Measurements from ENCODE around the gene NAMPT.
A peak's percentile ranks its signal among the peaks of the same experiment; 100 is the strongest.
"Not testable (repeated sequence)": the region's sequence is repeated elsewhere in the genome, so short reads cannot be mapped to it uniquely, and the experiment has no call there.

Gene NAMPT

GRCh38 chr7:106224797-106225196, 60.0 kb downstream of the NAMPT start:
- no peak for DNase-seq

DNA sequence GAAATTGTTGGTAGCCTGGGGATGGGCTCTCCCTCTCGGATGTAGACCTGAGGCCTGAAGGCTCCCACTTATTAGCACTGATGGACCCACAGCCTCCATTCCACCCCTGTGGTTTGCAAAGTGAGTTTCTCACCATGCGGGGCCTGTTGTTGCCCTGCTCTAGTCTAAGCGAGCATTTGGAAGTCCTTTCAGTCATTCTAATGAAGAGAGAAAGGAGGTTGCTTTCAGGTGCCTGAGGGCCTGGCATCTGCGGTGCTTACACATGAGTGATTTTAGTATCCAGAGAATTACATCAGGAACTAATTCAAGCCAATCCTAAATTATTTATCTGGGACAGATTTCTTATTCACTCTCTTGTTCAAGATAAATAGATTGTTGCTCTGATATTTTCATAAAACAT, 61.6 kb downstream of the NAMPT start:
- no peak for DNase-seq

DNA sequence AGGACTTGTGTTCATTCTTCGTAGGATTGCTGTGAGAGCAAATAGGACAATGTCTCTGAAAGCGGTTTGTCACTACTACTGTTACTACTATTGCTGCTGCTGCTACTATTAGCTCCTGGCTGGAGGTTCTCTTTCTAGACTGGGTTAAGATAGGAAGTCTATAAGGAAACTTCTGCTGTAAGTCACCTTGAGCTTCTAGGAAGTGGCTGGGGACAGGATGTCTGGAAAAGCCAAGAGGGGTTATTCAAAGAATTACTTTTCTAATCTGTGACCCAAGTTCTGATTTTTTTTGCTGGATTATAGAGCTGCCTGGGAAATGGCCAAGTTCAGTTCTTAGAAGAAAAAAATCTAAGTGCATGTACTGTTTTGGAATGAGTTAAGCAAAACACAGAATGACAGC, 62.2 kb downstream of the NAMPT start:
- no peak for DNase-seq

- no peak for DNase-seq
Measured at GRCh38 chr7:106220307-106220706, 64.5 kb downstream of the NAMPT start.

GRCh38 chr7:106219170-106219569, 65.6 kb downstream of the NAMPT start:
- DNase-seq: no peak

GRCh38 chr7:106218546-106218945, 66.2 kb downstream of the NAMPT start:
- no peak for DNase-seq

DNA sequence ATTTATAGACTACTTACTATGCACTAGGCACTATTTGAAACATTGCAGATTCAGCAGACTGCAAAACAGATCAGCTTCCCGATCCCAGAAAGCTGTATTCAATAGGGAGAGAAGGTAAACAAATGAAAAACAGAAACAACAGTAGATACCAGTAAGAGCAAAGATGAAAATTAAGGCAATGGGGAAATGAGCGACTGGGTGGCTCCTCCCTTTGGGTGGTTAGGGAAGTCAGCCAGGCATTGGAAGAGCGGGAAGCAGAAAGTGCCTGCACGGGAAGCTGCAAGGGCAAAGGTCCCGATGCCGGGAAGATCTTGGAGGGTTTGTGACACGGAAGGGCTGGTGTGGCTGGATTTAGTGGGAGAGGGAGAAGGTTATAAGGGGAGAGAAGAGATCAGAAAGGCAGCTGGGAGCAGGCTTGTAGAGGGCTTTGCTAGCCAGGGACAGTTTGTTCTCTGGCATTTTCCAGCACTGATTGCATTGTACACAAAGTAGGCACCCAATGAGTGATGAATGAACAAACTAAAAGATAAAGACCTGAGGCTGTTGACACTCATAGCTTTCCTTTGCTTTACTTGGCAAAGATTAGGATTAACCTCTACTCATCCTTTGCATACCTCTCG, 67.8 kb downstream of the NAMPT start:
- DNase-seq: no peak

GRCh38 chr7:106216517-106216922, 68.3 kb downstream of the NAMPT start:
- DNase-seq: peak; percentile 3

- no peak for DNase-seq
Measured at GRCh38 chr7:106215868-106216516, 68.8 kb downstream of the NAMPT start.

GRCh38 chr7:106208944-106209343, 75.8 kb downstream of the NAMPT start:
- DNase-seq: not testable (repeated sequence)

- DNase-seq: no peak
Measured at GRCh38 chr7:106206826-106207541, 77.8 kb downstream of the NAMPT start.

GRCh38 chr7:106205621-106206222, 79.1 kb downstream of the NAMPT start:
- DNase-seq: no peak

GRCh38 chr7:106203473-106203872, 81.3 kb downstream of the NAMPT start:
- peak; percentile 12 for DNase-seq

GRCh38 chr7:106201164-106201563, 83.6 kb downstream of the NAMPT start:
- DNase-seq: no peak

DNA sequence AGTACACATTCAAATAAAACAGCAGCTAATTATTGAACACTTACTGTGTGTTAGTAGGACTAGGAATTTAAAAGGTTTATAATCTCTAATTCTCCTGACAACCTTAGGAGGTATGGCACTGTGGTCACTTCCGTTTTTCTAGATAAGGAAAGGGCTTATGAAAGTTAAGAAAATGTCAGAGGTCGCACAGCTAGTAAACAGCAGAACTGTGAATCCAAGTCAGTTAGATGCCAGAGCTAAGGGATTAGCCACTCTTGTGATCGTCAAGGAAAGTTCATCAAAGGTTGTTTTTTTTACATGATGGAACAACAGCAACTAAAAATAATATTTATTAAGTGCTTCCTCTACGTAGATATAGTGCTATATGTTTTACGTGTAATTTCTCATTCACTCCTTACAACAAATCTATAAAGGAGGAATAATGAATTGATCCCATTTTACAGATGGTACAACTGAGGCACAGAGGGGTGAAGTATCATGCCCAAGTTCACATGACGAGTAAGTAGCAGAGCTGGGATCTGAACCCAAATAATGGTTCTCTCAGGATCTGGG, 84.9 kb downstream of the NAMPT start:
- DNase-seq: peak; percentile 34

GRCh38 chr7:106199024-106199423, 85.8 kb downstream of the NAMPT start:
- DNase-seq: no peak
